WERI-Rb-1 (cell line): ENCODE measurements around the gene OTULINL.

Experiments
- DNase-seq: peaks from one replicate; pipeline ENCODE4 v3.0.0-alpha.2; 2020
- H3K27ac ChIP-seq: fragments of 250-450 bp; sonication (Bioruptor Pico); 2 replicates; pipeline ENCODE4 v1.5.1; 2020; ENCODE audit warnings: mild to moderate bottlenecking, moderate library complexity
- H3K27me3 ChIP-seq: fragments of 250-450 bp; sonication (Bioruptor Pico); 2 replicates; pipeline ENCODE4 v1.5.1; 2021; ENCODE audit warnings: mild to moderate bottlenecking, low read depth, moderate library complexity; ENCODE audit not compliant: insufficient read depth, severe bottlenecking
- H3K36me3 ChIP-seq: fragments of 250-450 bp; sonication (Bioruptor Pico); 2 replicates; pipeline ENCODE4 v1.5.1; 2020; ENCODE audit warnings: mild to moderate bottlenecking, moderate library complexity
- H3K4me3 ChIP-seq: 2 replicates; pipeline ENCODE4 v1.5.1; 2011; ENCODE audit warnings: low read depth, mild to moderate bottlenecking, control low read depth, low read length
- H3K9me3 ChIP-seq: fragments of 250-450 bp; sonication (Bioruptor Pico); 2 replicates; pipeline ENCODE4 v1.5.1; 2021; ENCODE audit warnings: mild to moderate bottlenecking, moderate library complexity; ENCODE audit not compliant: severe bottlenecking
- TF ChIP-seq, protein P1 (sequence below): IDR thresholded peaks from 2 replicates; pipeline ENCODE4 v1.5.1; 2011; ENCODE audit warnings: low read depth, mild to moderate bottlenecking, control low read depth, inconsistent platforms, low read length

The OTULINL gene

DNA sequence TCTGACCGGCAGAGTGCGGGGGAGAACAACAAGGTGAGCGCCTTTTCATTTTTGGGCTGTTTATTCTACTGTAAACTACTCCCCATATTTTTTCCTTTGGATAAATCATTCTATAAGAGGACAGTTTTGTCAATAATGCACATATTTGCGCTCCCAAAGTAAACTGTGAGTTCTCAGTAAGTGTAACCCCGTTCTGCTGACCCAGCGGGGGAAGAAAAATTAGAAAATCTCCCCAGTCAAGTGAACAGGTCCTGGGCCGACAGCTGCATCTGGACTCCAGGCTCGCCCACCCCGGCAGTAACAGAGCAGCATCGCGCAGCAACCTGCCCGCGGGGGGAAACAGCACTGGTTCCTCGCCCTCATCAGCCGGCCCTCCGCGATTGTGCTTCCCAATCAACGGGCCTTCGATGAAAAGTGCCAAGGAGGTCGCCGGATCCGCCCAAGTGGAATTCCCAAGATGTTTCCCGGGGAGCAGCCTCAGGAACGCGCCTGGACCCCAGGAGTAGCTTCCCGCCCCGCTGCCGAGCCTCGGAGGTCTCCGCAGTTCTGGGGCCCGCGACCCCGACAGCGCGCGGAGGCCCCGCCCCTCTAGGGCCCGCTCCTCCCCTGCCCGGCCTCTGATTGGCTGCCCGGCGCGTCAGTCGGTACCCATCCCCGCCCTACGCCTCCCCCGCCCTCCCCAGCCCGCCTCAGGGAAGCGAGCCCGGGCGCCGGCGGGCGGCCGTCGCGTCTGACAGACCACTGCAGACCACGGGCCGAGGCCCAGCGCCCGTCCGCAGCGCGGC, at the start of gene OTULINL:
Gene OTULINL (plus strand): TSS at position 687 of the 785 bp plus-strand sequence. CDS start 103 bp downstream, outside the sequence.
- Histone ChIP-seq H3K36me3 (peaks cover 4% of the 10 kb centered on the region; the same call in 1 of the 2 replicates), H3K27ac (peak within 1 kb of the TSS; percentile 91), H3K9me3 (peaks cover 8% of the 10 kb centered on the region), H3K27me3 (no peaks in the 10 kb centered on the region), H3K4me3 (peak within 1 kb of the TSS; percentile 79)
- peak; percentile 96 for DNase-seq
- TF ChIP-seq, protein P1, sequence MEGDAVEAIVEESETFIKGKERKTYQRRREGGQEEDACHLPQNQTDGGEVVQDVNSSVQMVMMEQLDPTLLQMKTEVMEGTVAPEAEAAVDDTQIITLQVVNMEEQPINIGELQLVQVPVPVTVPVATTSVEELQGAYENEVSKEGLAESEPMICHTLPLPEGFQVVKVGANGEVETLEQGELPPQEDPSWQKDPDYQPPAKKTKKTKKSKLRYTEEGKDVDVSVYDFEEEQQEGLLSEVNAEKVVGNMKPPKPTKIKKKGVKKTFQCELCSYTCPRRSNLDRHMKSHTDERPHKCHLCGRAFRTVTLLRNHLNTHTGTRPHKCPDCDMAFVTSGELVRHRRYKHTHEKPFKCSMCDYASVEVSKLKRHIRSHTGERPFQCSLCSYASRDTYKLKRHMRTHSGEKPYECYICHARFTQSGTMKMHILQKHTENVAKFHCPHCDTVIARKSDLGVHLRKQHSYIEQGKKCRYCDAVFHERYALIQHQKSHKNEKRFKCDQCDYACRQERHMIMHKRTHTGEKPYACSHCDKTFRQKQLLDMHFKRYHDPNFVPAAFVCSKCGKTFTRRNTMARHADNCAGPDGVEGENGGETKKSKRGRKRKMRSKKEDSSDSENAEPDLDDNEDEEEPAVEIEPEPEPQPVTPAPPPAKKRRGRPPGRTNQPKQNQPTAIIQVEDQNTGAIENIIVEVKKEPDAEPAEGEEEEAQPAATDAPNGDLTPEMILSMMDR, result no peak

DNA sequence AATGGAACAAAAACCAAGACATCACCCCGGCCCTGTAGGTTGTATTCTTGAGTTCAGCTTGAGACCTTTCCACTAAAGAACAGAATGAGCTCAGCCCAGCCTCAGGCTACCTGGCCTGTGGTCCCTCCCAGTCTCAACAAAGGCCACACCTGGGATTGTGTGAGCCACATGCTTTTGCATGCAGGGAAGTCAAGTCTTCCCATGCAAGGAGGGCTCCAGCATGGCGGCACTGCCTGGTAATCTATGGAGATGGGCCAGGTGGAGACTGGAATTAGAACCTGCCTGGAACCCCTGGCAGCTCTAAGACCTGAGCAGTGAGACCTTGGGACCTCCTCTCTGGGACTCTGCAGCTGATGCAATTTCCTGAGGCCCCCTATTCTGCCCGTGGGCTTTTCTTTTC, 49.4 kb upstream of the OTULINL start:
- DNase-seq, result no peak
- Histone ChIP-seq H3K9me3 (no peaks in the 10 kb centered on the region), H3K36me3 (no peaks in the 10 kb centered on the region), H3K27ac (no peak overlapping the region), H3K4me3 (no peak overlapping the region), H3K27me3 (no peaks in the 10 kb centered on the region)
- TF ChIP-seq, protein P1, result no peak

DNA sequence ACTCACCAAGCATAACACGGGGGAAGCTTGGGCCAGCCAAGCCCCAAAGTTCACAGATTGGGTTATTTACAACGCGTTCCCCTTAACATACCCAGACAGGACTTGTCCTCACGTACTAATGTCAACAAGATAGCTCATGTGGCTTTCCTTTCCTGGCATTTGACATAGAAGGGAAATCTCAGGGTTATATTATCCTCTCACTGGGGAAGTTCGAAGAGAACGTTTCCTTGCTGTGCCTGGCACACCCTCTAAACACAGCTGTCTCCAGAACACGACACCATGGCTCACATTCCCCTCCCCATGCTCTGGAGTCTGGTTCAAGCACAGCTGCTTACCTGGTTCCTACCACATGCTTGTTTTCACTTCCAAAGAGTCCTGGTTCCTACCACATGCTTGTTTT, 46.8 kb upstream of the OTULINL start:
- Histone ChIP-seq H3K36me3 (no peaks in the 10 kb centered on the region), H3K4me3 (no peak overlapping the region), H3K27me3 (no peaks in the 10 kb centered on the region), H3K9me3 (no peaks in the 10 kb centered on the region), H3K27ac (no peak overlapping the region)
- no peak for DNase-seq
- TF ChIP-seq, protein P1, result no peak

DNA sequence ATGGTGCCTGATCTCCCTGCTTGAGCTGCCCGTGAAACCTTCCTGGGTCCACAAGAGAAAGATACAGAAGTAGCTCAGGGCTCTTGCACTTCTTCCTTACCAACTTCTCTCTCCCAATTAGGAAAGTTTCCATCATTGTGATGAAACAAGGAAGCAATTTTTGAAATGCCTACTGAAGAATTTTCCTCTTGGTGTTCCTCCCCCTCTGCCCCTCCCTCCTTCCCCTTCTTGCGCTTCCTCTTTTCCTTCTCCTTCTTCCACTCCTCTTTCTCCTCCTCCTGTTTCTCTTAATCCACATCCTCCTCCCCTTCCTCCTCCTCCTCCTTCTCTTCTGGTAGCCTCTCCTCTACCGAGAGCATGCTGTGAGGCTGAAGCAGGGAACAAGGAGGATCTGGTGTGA, 36.3 kb upstream of the OTULINL start:
- Histone ChIP-seq H3K36me3 (no peaks in the 10 kb centered on the region), H3K4me3 (no peak overlapping the region), H3K27ac (no peak overlapping the region)

DNA sequence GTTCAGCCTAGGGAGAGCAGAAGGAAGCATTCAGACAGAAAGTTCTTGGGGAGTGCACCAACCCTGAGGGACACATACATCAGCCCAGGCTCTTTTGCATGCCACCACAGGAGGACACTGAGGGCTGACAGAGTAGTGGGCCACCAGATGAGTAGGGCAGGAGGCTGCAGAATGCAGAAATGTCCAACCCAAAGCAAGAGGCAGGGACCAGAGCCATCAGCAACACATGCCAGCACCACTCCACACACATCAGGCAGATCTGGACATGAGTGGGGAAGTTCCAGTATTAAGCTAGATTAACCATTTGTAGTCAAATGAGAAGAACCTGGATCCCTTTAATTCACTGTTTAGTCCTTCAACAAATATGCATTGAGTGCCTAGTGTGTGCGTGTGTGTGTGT, 35.7 kb upstream of the OTULINL start:
- TF ChIP-seq, protein P1, result no peak

More for the DNA sequence above, 36.3 kb upstream of the OTULINL start:
- DNase-seq, result no peak
- TF ChIP-seq, protein P1, result no peak
- H3K9me3 ChIP-seq, result peaks cover 3% of the 10 kb centered on the region
- no peaks in the 10 kb centered on the region for H3K27me3 ChIP-seq

More for the DNA sequence above, 35.7 kb upstream of the OTULINL start:
- Histone ChIP-seq H3K4me3 (no peak overlapping the region), H3K27me3 (no peaks in the 10 kb centered on the region), H3K9me3 (peaks cover 3% of the 10 kb centered on the region), H3K36me3 (no peaks in the 10 kb centered on the region), H3K27ac (no peak overlapping the region)
- DNase-seq, result no peak
